Sigmoid colon (tissue), 3 donors: ENCODE results near the gene NOS1AP.

Experiments
- CTCF ChIP-seq, 4 experiments: fragments of 450-650 bp in 3 of 4; fragments of 200-600 bp in 1 of 4; IDR thresholded peaks; one replicate each; pipeline ENCODE4 v1.5.1; 2016 to 2019; ENCODE audit warnings: antibody characterized with exemption in 4 of 4, mild to moderate bottlenecking in 3 of 4, moderate library complexity in 2 of 4
- POLR2A ChIP-seq, 2 donors: fragments of 450-650 bp; IDR thresholded peaks; one replicate each; pipeline ENCODE4 v1.6.1; 2016; ENCODE audit warnings: antibody characterized with exemption in 2 of 2, mild to moderate bottlenecking in 2 of 2, moderate library complexity in 2 of 2

- TF ChIP-seq CTCF (IDR thresholded peaks at IDR 0.05) (no peak), POLR2A (IDR thresholded peaks at IDR 0.05) (no peak)
Measured at GRCh38 chr1:162316187-162316586, 246.7 kb downstream of the NOS1AP start.
